H1 (cell line): ENCODE data around the gene HK1. TPM values are rescaled to one million over a fixed set of nuclear protein-coding genes. Genes with fewer than 3 reads are reported as not detected.

Source experiments
- CTCF ChIA-PET: fragments of 300-600 bp; sonication (Branson Sonifier 250); formaldehyde crosslinking; loops from one replicate; lab custom pipeline; 2021; ENCODE audit not compliant: partially characterized antibody; lab: Charles Lee
- POLR2A ChIA-PET: fragments of 300-600 bp; sonication (Branson Sonifier 250); formaldehyde crosslinking; loops from one replicate; lab custom pipeline; 2021; ENCODE audit warnings: inconsistent platforms; ENCODE audit not compliant: partially characterized antibody; lab: Charles Lee
- DNase-seq, 2 experiments: peaks; one replicate each; pipeline versions ENCODE4 v3.0.0 to v3.0.0-alpha.2; 2010 to 2022; ENCODE audit warnings: low spot score in 2 of 2, low read depth in 1 of 2, mixed read lengths in 1 of 2
- FAIRE-seq: peaks from 2 replicates; lab custom pipeline; 2011; peaks lifted over from hg19 to GRCh38; lab: Jason Lieb, UNC
- H2AFZ ChIP-seq: 2 replicates; pipeline ENCODE4 v1.8.1; 2012; ENCODE audit warnings: low read length, inconsistent platforms
- H2AK5ac ChIP-seq: 2 replicates; pipeline ENCODE4 v1.6.1; 2013; ENCODE audit warnings: low read depth, low read length
- H2BK120ac ChIP-seq: replicated peaks from 2 replicates; pipeline ENCODE3; 2013; ENCODE audit warnings: low read depth, low read length, inconsistent platforms
- H2BK12ac ChIP-seq: 2 replicates; pipeline ENCODE4 v1.6.1; 2013; ENCODE audit warnings: low read depth, low read length
- H2BK15ac ChIP-seq: 2 replicates; pipeline ENCODE4 v1.6.1; 2013; ENCODE audit warnings: low read length
- H2BK20ac ChIP-seq: 2 replicates; pipeline ENCODE4 v1.6.1; 2013; ENCODE audit warnings: low read length
- H2BK5ac ChIP-seq: 2 replicates; pipeline ENCODE4 v1.6.1; 2013; ENCODE audit warnings: low read depth, low read length
- H3K14ac ChIP-seq: 2 replicates; pipeline ENCODE4 v1.6.1; 2013; ENCODE audit warnings: inconsistent platforms; ENCODE audit not compliant: insufficient read length
- H3K18ac ChIP-seq: 2 replicates; pipeline ENCODE4 v1.6.1; 2013; ENCODE audit warnings: low read length; ENCODE audit errors: extremely low read depth
- H3K23ac ChIP-seq: 2 replicates; pipeline ENCODE4 v1.6.1; 2013; ENCODE audit warnings: inconsistent platforms; ENCODE audit not compliant: insufficient read length
- H3K23me2 ChIP-seq: 2 replicates; pipeline ENCODE4 v1.6.1; 2013; ENCODE audit warnings: low read depth, low read length
- H3K27ac ChIP-seq: 2 replicates; pipeline ENCODE4 v1.6.1; 2011; ENCODE audit warnings: low read depth, low read length, inconsistent platforms
- H3K27me3 ChIP-seq, 4 experiments: replicated peaks in 1 of 4; 1 replicate in 1 of 4; 2 replicates in 3 of 4; pipeline versions ENCODE4 v1.6.1 to v1.8.1; 2011 to 2013; ENCODE audit warnings: low read length in 3 of 4, mild to moderate bottlenecking in 3 of 4, inconsistent platforms in 2 of 4, mixed read lengths in 2 of 4, moderate library complexity in 1 of 4; ENCODE audit not compliant: control insufficient read depth in 3 of 4, insufficient read depth in 3 of 4; ENCODE audit errors: extremely low read depth in 1 of 4
- H3K36me3 ChIP-seq, 4 experiments: 2 replicates each; pipeline versions ENCODE4 v1.6.1 to v1.8.1; 2011 to 2013; ENCODE audit warnings: mild to moderate bottlenecking in 4 of 4, low read length in 3 of 4, moderate library complexity in 2 of 4, control low read depth in 1 of 4, inconsistent platforms in 1 of 4; ENCODE audit not compliant: insufficient read depth in 4 of 4, control insufficient read depth in 2 of 4
- H3K4ac ChIP-seq: replicated peaks from 2 replicates; pipeline ENCODE3; 2013; ENCODE audit warnings: low read length, low read depth, mixed read lengths, inconsistent platforms; ENCODE audit not compliant: insufficient read length
- H3K4me1 ChIP-seq, 4 experiments: replicated peaks in 1 of 4; 1 replicate in 1 of 4; 2 replicates in 3 of 4; pipeline versions ENCODE4 v1.6.1 to v1.8.1; 2011 to 2013; ENCODE audit warnings: low read length in 3 of 4, inconsistent platforms in 2 of 4, mixed read lengths in 1 of 4; ENCODE audit not compliant: insufficient read depth in 4 of 4, control insufficient read depth in 3 of 4
- H3K4me2 ChIP-seq, 2 experiments: 2 replicates each; pipeline versions ENCODE4 v1.6.1 to v1.8.1; 2011 to 2013; ENCODE audit warnings: low read depth in 2 of 2, low read length in 2 of 2, control low read depth in 1 of 2, inconsistent platforms in 1 of 2, mild to moderate bottlenecking in 1 of 2; ENCODE audit not compliant: insufficient read depth in 1 of 2
- H3K4me3 ChIP-seq, 4 experiments: fragments of 200-600, 300-600 bp in 1 of 4; sonication (generic), shearing (Covaris generic), sonication (Bioruptor Twin) in 1 of 4; 2 replicates each; pipeline versions ENCODE4 v1.5.1 to v1.8.1; 2011 to 2016; ENCODE audit warnings: low read length in 4 of 4, low read depth in 3 of 4, control low read depth in 2 of 4, inconsistent platforms in 2 of 4, mild to moderate bottlenecking in 2 of 4, mixed read lengths in 1 of 4, moderate library complexity in 1 of 4; ENCODE audit not compliant: insufficient read depth in 2 of 4; ENCODE audit errors: extremely low read depth in 1 of 4
- H3K56ac ChIP-seq: replicated peaks from 2 replicates; pipeline ENCODE3; 2013; ENCODE audit warnings: low read depth, mild to moderate bottlenecking, mixed read lengths, low read length, inconsistent platforms; ENCODE audit not compliant: insufficient read length
- H3K79me1 ChIP-seq: 2 replicates; pipeline ENCODE4 v1.6.1; 2013; ENCODE audit warnings: low read depth, low read length, control low read depth
- H3K79me2 ChIP-seq, 2 experiments: 2 replicates each; pipeline versions ENCODE4 v1.6.1 to v1.8.1; 2012 to 2013; ENCODE audit warnings: low read length in 2 of 2, mild to moderate bottlenecking in 2 of 2, inconsistent platforms in 1 of 2; ENCODE audit not compliant: insufficient read depth in 2 of 2, control insufficient read depth in 1 of 2
- H3K9ac ChIP-seq, 4 experiments: replicated peaks in 1 of 4; 1 replicate in 1 of 4; 2 replicates in 3 of 4; pipeline versions ENCODE4 v1.6.1 to v1.8.1; 2011 to 2013; ENCODE audit warnings: low read depth in 3 of 4, low read length in 3 of 4, control low read depth in 2 of 4, mild to moderate bottlenecking in 2 of 4, moderate library complexity in 2 of 4, inconsistent platforms in 1 of 4; ENCODE audit errors: extremely low read depth in 1 of 4
- H3K9me3 ChIP-seq, 2 experiments: 2 replicates each; pipeline versions ENCODE4 v1.6.1 to v1.8.1; 2012 to 2013; ENCODE audit warnings: mild to moderate bottlenecking in 2 of 2, moderate library complexity in 2 of 2, control low read depth in 1 of 2, inconsistent platforms in 1 of 2, low read depth in 1 of 2, low read length in 1 of 2, mixed read lengths in 1 of 2; ENCODE audit not compliant: insufficient read depth in 2 of 2
- H4K20me1 ChIP-seq, 2 experiments: replicated peaks in 1 of 2; 2 replicates each; pipeline versions ENCODE3 to v1.8.1; 2011 to 2013; ENCODE audit warnings: inconsistent platforms in 2 of 2, low read length in 2 of 2, mild to moderate bottlenecking in 1 of 2; ENCODE audit not compliant: insufficient read depth in 2 of 2, control insufficient read depth in 1 of 2
- H4K5ac ChIP-seq: 2 replicates; pipeline ENCODE4 v1.6.1; 2013; ENCODE audit warnings: low read length, low read depth, mixed read lengths, inconsistent platforms; ENCODE audit not compliant: insufficient read length
- H4K8ac ChIP-seq: 2 replicates; pipeline ENCODE4 v1.8.0; 2013; ENCODE audit warnings: mild to moderate bottlenecking, moderate library complexity, low read length, inconsistent platforms; ENCODE audit not compliant: insufficient read depth; ENCODE audit errors: extremely low read depth
- H4K91ac ChIP-seq: replicated peaks from 2 replicates; pipeline ENCODE3; 2013; ENCODE audit warnings: low read length, mixed read lengths, inconsistent platforms; ENCODE audit not compliant: insufficient read length
- CTCF ChIP-seq, 3 experiments: IDR thresholded peaks; 1 replicate in 2 of 3; 2 replicates in 1 of 3; pipeline versions ENCODE4 v1.5.1 to v1.6.1; 2011; ENCODE audit warnings: low read length in 3 of 3, mild to moderate bottlenecking in 3 of 3, inconsistent platforms in 2 of 3, low read depth in 1 of 3, moderate library complexity in 1 of 3; ENCODE audit not compliant: insufficient read depth in 1 of 3; ENCODE audit errors: control extremely low read depth in 1 of 3
- KDM1A ChIP-seq: fragments of 200-600, 300-600 bp; sonication (generic); IDR thresholded peaks from 2 replicates; pipeline ENCODE4 v1.7.1; 2016; ENCODE audit warnings: mild to moderate bottlenecking, low read length, borderline replicate concordance
- RNF2 ChIP-seq: fragments of 200-900, 300-1000 bp; sonication (generic); IDR thresholded peaks from 2 replicates; pipeline ENCODE4 v1.7.1; 2016; ENCODE audit warnings: borderline replicate concordance, low read depth, mild to moderate bottlenecking, antibody characterized with exemption, low read length; ENCODE audit not compliant: poor library complexity, severe bottlenecking; ENCODE audit errors: missing control alignments
- TAF7 ChIP-seq: optimal IDR thresholded peaks from 2 replicates; pipeline ENCODE3; 2011; ENCODE audit warnings: low read depth, mild to moderate bottlenecking, inconsistent platforms, low read length, moderate library complexity, borderline replicate concordance
- WGBS, 2 experiments: shearing (Covaris generic) in 1 of 2; methylation state at CpG; one replicate each; pipeline versions ENCODE4 v1.1.6 to v1.1.7; 2013 to 2015; ENCODE audit warnings: low lambda C conversion rate in 2 of 2, mixed read lengths in 2 of 2, inconsistent platforms in 1 of 2, low coverage in 1 of 2, missing lambda C conversion rate in 1 of 2; ENCODE audit not compliant: insufficient replicate concordance in 2 of 2, insufficient coverage in 1 of 2, insufficient read length in 1 of 2; ENCODE audit errors: extremely low coverage in 1 of 2, missing lambda C conversion rate in 1 of 2; 5-methylcytosine and 5-hydroxymethylcytosine counted together
- polyA plus RNA-seq, 7 experiments: library from polyadenylated mRNA; depleted of rRNA in 3 of 7; stranded (reverse) in 5 of 7; unstranded in 2 of 7; fragments of >200 nt in 5 of 7; fragments of 200-250 nt in 2 of 7; gene quantifications; 1 replicate in 5 of 7; 2 replicates in 1 of 7; 4 replicates in 1 of 7; pipeline versions ENCODE4 v1.2.1 to v1.2.3, GENCODE V29; 2011 to 2013; ENCODE audit warnings: missing spikeins in 2 of 7, mixed read lengths in 2 of 7
- total RNA-seq: library from RNA; stranded (reverse); fragmentation: NEBNext Ultra II Directional; extraction: Animal tissue kit (Norgen Biotek cat#: 25700); gene quantifications from 2 replicates; pipeline ENCODE4 v1.2.1, GENCODE V29; 2021

HK1 gene
- total and polyA plus RNA-seq, 2 of the 8 experiments (the other 6 are each of a cell fraction or from before 2014, with no cell fraction given): 55.8 to 247 TPM

DNA sequence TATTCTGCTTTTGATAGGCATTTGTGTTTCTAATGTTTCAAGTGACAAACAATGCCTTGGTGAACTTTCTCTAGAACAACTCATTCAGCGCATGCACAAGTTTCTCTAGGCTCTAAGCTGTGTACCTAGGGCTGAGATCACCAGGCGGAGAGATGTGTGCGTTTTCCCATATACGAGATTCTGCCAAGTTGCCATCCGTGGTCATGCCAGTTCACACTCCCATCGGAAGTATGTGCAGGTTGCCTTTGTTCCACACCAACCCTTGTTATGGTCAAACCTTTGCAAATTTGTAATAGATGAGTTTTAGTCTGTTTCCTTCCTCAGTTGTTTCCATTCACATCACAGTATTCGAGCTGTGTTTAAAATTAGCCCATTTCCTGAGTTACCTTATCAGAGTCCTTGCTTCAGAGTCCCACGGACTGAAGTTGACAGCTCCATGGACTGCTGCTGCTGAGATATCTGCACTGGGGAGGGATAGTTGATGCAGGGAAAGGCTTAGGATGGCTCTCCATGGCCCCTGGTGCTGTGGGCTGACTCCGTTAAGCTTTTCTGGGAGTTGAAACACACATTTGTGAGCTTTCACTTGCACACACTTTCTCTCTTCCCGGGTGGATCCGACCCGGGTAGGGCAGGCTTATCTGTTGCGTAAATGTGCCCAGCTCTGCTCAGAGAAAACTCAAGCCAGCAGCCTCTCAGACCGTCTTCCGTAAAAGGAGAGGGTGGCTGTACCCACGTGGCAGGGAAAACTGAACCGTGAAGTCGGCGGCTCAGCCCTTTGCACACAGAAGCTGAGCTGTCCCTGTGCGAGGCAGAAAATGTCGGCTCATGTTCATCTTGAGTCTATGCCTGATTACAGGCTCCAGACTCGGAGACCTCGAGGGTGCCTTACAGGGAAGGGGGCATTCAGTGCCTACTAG lies 49.4 kb downstream of the HK1 start:
- Histone ChIP-seq H4K91ac (peak overlapping the region; percentile 98), H3K14ac (peak overlapping the region; percentile 52), H3K27ac (peak overlapping the region; percentile 60; the same call in 1 of the 2 replicates), H4K20me1 (no peaks in the 10 kb centered on the region), H3K79me1 (peaks cover 4% of the 10 kb centered on the region; the same call in 1 of the 2 replicates), H2BK120ac (peak overlapping the region; percentile 63), H3K18ac (peak overlapping the region; percentile 100), H3K4ac (peak overlapping the region; percentile 37), H3K9me3 (no peaks in the 10 kb centered on the region), H2AK5ac (peak overlapping the region; percentile 97), H3K23ac (peak overlapping the region; percentile 19), H3K4me3 (no peak overlapping the region), H3K23me2 (no peaks in the 10 kb centered on the region), H4K8ac (0 out of 2 replicates have a peak overlapping the region, but pooled peaks have one; percentile 72), H4K5ac (peak overlapping the region; percentile 76), H3K79me2 (peaks cover 37 to 87% of the 10 kb centered on the region in 2 experiments), H3K4me2 (peak overlapping the region; percentile 19 to 50; a peak in 3 of 4 replicates), H2BK15ac (no peak overlapping the region), H2BK12ac (peak overlapping the region; percentile 98), H3K27me3 (no peaks in the 10 kb centered on the region), H2BK5ac (peak overlapping the region; percentile 96), H3K4me1 (peaks cover 21 to 47% (median 45%) of the 10 kb centered on the region in 4 experiments), H2AFZ (no peak overlapping the region), H3K9ac (peak overlapping the region in 2 of 4 experiments; percentile 21 to 24; a peak in 2 of 7 replicates), H3K36me3 (peaks cover 0 to 4% (median 0%) of the 10 kb centered on the region in 4 experiments; a peak in 1 of 8 replicates), H2BK20ac (peak overlapping the region; percentile 83), H3K56ac (peak overlapping the region; percentile 5)
- DNase-seq: no peak
- 76% methylated on average over 23 of the region's 23 CpGs; no CpG with 5 or more reads in 1 of the 2 experiments for WGBS, 2 experiments
- ChIA-PET CTCF (interaction anchor here (0.6 to 2.3 kb wide), 12 partner anchors 9 to 95 kb away, joined by 3 to 11 read pairs (median 5); no protein-coding TSS in a partner anchor), POLR2A (interaction anchor here (1.2 to 2.7 kb wide), 4 partner anchors 9 to 24 kb away, joined by 3 to 16 read pairs (median 8); no protein-coding TSS in a partner anchor)
- no peak for FAIRE-seq
- TF ChIP-seq TAF7: no peak
- TF ChIP-seq KDM1A: no peak
- TF ChIP-seq CTCF (IDR thresholded peaks at IDR 0.05; ENCODE audit: control extremely low read depth in 1 of 3, insufficient read depth in 1 of 3, low read depth in 1 of 3, low read length in 3 of 3): no peak
- no peak for TF ChIP-seq RNF2
